Measurements from ENCODE around the gene ABCA13.

ABCA13 gene

DNA sequence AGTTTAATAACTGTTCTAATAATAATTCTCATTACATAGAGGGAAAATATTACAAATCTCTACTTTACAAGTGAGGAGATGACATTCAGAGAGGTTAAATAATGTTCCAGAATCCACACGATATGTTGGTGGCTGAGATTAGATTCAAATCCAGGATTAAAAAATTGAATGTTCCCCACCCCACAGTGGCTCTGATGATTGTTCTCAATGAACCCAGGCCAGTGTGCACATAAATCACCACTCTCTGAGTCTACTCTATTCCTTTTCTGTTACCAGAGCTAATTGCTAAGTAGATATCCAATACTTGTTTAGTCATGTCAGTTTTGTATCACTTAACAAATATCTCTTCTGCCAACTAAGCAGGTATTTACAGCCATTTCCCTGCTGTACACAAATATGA is 281.0 kb downstream of the ABCA13 start:
- no peak for FAIRE-seq

DNA sequence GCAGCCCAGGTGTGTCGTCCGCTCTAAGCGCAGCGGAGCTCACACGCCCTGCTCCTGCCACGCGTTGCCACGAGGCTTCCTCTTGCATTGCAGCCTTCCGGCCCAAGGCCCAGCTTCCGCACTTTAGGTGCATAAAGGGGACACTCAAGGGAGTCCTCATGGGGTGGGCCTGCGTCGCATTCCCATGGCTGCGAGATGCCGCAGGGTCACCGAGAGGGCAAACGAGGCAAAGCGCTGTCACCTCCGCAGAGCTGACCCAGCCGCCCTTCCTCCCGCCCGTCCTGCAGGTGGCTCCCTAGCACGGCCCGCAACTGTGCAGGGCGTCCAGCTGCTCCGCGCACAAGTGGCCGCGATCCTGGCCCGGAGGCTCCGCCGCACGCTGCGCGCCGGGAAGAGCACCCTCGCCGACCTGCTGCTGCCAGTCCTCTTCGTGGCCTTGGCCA is 283.5 kb downstream of the ABCA13 start:
- no peak for FAIRE-seq

- FAIRE-seq: no peak
Measured at GRCh38 chr7:48455363-48455762, 284.1 kb downstream of the ABCA13 start.

DNA sequence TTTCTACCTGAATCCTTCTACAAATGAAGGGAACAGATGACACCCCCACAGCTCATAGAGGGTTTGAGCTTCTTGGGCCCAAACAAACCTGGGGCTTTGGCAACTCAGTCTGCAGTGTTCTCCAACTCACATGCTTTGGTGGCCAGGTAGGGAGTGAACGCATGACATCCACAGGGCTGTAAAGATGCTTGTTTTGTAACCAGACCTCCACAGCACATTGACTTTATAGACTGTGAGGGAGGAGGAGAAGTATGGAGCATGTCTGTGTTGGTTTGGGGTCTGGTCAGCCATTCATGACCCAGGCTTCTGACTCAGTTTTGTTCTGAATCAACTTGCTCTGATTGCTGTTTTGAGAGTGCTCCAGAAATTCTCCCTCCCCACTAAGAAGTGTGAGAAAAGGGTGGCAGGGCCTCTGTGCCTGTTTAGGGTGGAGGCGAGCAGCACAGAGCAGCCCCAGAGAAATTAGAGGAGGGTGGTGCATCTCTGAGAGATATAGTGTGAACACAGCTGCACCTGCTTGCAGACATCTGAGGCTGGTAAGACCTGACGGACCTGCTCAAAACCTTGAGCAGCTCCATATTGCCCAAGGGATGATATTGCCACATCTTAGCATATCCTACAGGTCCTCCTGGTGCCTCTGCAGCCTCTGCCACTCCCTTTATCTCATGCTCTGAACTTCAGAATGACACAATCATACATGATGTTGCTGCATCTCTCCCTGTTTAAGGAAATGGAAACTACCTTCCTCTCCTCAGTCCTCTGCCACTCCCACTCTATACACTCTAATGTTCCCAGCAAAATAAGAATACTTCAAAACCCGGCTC is 287.7 kb downstream of the ABCA13 start:
- no peak for FAIRE-seq

DNA sequence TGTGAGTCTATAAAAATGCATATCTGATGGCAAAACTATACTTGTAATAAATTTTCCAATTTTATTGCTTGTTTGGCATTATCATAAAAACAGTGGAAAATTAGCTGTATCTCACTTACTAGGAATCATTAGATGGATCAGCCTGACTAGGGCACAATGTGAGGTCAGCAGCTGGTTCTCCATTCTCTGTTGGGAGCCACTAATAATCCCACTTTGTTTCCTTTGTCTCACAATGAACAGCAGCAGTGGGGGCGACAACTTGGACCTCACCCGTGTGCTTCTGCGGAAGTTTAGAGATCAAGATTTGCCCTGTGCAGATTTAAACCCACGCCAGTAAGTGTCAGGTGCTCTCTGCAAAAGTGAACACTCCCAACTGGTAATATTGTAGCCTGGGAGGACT is 295.5 kb downstream of the ABCA13 start:
- no peak for FAIRE-seq

DNA sequence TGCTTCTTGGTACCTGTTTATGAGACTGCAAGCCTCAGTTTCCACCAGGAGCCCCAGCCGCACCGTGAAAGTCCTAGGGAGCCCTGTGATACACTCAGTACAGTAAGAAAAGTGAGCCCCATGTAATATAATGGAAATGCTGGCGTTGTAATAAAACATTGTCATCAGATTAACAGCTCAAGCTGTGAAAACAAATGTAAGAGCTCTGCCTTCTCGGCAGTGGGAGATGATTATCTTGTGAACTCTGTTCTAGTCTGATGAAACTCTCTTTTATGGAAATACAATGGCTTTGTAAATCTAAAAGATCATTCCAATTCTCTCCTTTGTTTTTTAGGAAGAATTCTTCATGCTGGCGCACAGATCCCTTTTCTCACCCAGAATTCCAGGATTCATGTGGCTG is 299.9 kb downstream of the ABCA13 start:
- no peak for FAIRE-seq

- FAIRE-seq: no peak
Measured at GRCh38 chr7:48472640-48473039, 301.4 kb downstream of the ABCA13 start.

DNA sequence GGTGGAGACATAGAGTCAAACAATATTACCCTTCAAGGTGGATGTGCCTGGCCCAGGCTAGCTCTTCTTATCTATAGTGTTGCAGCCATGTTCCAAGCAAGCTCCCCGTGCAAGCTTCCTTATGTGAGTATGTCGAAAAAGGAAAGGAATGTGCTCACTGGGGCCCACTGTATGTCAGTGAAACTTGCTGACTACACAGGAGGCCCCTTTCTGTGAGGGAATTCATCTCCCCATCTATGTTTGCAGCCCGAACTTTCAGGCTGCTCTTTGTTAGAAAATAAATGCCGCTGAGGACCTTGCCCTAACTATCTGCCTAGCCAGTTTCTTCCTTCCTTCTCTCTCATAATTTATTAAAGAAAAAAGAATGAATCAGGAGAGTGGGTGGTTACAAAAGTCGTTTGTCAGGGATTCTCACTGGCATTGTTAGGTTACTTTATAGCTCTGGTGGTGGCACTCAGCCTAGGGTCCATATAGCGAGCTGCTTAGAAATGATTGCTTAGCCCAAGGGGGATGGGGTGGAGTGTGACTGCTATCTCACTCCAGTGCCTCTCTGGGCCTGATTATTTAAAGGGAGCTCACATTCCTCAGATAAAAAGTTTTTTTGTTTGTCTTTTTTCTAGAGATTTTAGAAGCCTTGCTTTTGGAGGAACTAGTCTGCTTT is 302.1 kb downstream of the ABCA13 start:
- no peak for FAIRE-seq

- FAIRE-seq: no peak
Measured at GRCh38 chr7:48481235-48481634, 310.0 kb downstream of the ABCA13 start.

DNA sequence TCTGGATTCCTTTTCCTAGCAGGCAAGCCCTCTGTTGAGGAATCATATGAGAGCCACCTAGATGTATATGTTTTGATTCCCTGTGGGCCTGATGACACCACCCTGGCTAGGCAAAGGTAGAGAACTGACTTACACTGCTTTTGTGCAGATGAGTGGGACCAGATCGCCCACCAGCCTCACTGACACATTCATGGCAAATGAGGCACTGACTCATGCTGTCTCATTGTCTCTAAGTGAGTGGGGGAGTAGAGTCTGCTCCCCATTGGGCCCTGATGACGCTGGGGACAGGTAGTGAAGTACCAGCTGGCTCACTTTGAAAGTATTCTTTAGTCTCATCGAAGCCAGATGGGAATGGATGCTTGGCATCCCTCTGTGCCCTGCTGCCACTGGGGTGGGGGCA is 326.3 kb downstream of the ABCA13 start:
- FAIRE-seq: no peak

DNA sequence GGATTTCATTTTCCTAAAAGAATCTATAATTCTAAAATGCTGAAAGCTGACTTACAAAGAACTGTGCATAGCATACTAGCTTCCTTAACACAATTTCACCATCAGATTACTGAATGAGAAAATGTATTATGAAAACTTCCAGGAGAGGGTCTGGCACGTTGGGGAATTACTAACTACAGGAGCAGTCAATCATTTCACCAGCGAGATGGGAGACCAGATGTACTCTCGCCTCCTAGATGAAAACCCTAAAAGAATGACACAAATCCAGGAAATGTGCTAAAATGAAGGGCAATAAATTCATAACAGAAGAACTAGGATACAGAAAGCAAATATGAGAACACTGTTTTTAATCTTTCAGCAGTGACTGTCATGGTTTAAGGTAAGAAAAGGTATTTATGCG is 330.8 kb downstream of the ABCA13 start:
- no peak for FAIRE-seq

DNA sequence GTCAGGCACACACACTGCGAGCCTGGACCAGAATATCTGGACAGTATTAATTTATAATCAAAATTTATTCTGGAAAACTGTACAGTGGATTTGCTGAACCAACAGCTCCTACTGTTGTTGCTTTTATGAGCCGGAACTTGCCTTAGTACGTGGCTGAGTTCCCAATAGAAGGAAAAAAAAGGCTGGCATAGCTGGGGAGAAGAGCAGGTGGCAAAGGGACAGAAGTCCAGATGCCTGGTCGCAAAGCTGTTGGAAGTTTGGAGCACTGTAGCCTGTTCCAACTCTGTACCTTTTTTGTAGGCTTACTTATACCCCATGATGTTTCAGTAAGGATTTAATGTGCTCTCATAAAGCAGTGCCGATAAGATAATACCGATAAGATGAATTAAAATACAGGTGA is 333.8 kb downstream of the ABCA13 start:
- FAIRE-seq: no peak

DNA sequence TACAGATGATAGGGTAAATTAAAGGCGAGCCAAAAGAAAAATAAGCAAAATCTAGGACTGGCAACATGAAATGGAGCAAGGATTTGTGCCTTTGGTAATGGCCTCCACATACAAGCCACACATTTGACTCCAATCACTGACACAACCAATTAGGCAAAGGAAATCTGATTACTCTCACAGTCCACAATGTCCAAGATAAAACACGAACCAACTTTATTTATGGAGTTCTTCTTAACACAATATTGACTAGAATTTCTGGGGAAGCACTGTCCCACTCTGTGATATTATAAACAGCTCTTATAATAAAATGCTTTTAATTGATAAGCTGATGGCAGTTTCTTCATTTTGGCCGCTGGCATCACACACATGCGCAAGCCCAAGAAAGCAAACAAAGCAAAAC is 334.2 kb downstream of the ABCA13 start:
- no peak for FAIRE-seq

DNA sequence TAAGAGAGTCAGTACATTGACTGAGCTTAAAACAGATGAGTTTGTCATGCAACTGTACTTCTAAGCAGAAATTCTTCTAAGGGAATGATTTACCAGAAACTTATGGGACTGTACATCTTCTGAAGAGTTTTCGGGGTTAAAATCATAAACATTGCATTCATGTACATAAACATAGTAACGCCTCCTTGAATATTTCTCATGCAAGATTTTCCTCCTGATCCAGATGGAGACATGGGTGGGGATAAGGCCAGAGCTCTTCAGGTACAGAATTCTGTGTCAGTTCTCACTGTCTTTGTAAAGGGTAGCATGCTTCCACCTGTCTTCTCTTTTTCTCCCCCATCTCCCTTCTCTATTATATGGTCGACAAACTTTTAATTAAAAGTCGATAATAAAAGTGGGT is 335.3 kb downstream of the ABCA13 start:
- FAIRE-seq: no peak

- FAIRE-seq: no peak
Measured at GRCh38 chr7:48511080-48511479, 339.8 kb downstream of the ABCA13 start.

- FAIRE-seq: no peak
Measured at GRCh38 chr7:48512892-48513291, 341.6 kb downstream of the ABCA13 start.

DNA sequence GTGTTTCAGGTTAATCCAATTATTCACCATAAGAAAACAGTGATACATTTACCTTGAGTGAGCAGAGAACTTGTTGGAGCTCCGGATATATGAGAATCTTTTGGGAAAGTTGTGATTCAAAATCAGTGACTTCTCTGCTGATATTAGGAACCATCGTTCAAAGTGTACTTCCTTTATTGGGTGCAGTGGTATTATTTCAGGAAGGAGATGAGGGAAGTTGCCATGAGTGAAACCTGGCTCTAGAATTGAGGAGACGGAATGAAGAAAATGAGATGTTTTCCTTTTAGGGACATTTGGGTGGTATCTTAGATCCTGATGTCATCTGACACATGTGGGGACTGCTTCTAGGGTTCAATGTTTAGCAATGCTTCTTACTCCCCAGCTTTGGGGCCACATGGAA is 343.9 kb downstream of the ABCA13 start:
- no peak for FAIRE-seq

DNA sequence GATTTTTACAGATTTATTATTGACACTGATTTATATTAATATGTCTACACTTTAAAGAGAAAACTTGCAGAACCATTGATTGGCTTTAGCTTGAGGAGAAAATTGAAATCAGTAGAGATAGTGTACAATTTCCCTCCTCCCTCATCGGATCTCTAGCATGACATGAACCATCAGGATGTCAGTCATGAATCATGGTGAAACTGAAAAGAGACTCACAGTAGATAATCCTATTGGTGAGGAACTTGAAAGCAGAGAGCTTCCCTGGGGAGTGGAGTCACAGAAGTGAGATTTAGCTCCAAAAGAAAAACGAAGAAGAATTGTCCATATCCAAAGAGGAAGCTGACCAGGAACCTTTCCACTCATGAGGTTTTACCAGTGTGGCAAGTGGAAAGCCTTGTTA is 346.8 kb downstream of the ABCA13 start:
- no peak for FAIRE-seq

GRCh38 chr7:48522692-48523091 is 351.4 kb downstream of the ABCA13 start:
- FAIRE-seq: no peak

- no peak for FAIRE-seq
Measured at GRCh38 chr7:48525736-48526732, 354.8 kb downstream of the ABCA13 start.

- FAIRE-seq: no peak
Measured at GRCh38 chr7:48528646-48529045, 357.4 kb downstream of the ABCA13 start.

DNA sequence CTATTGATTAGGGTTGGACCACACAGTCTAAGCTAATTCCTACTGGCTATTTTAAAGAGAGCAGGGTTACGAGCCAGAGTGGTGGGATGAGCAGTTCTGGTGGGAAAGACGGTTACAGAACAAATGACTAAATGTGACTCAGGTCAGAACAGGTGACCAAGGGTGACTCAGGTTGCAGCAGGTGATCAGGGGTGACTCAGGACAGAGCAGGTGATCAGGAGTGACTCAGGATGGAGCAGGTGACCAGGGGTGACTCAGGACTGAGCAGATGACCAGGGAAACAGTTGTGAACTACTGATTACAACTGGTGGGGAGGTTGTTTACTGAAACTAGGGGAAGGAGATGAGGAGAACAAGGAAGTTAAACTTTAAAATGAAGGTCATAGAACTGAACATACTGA is 366.3 kb downstream of the ABCA13 start:
- no peak for FAIRE-seq

DNA sequence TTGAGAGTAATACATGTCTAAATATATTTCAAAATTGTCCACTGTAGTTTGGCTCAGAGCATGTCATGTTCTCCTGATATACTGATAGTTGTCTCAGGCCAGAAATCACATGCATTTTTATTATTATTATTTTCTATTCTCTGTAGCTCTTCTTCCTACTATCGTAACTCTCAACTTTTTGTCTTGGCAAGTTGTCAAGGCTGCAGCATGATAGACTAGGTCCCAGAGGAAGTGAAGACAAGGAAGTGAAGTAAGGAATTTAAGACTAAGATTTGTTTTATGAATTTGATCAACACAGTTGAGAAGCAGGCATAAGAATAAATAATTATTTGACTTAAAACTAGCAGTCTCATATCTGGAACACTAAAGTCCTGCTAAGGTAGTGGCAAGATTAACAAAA is 369.5 kb downstream of the ABCA13 start:
- FAIRE-seq: no peak

Measured in TTC549 (cell line).